Bronchial epithelial cell (primary cell): ENCODE results near the gene PGAM4. TPM values are rescaled to one million over a fixed set of nuclear protein-coding genes. Genes with fewer than 3 reads are reported as not detected.
"Not testable (repeated sequence)": the region's sequence is repeated elsewhere in the genome, so short reads cannot be mapped to it uniquely, and the experiment has no call there.

ENCODE experiments used
- DNase-seq: peaks from one replicate; pipeline ENCODE4 v3.0.0-alpha.2; 2010; ENCODE audit warnings: low read depth
- FAIRE-seq: peaks from 2 replicates; lab custom pipeline; 2011; peaks lifted over from hg19 to GRCh38; lab: Jason Lieb, UNC
- H3K27me3 ChIP-seq: 2 replicates; pipeline ENCODE4 v1.5.1; 2011; ENCODE audit warnings: low read length; ENCODE audit not compliant: control insufficient read depth, insufficient read depth
- H3K36me3 ChIP-seq: 2 replicates; pipeline ENCODE4 v1.5.1; 2011; ENCODE audit warnings: low read length; ENCODE audit not compliant: control insufficient read depth, insufficient read depth
- H3K4me3 ChIP-seq: 2 replicates; pipeline ENCODE4 v1.5.1; 2011; ENCODE audit warnings: mild to moderate bottlenecking, low read depth, low read length, control low read depth
- total RNA-seq: library from RNA; depleted of rRNA; stranded (reverse); fragments of >200 nt; gene quantifications from 2 replicates; pipeline ENCODE4 v1.2.1, GENCODE V29; 2014
- TF ChIP-seq, protein P1 (sequence below): IDR thresholded peaks from 2 replicates; pipeline ENCODE4 v1.5.1; 2011; ENCODE audit warnings: mild to moderate bottlenecking, moderate library complexity, low read length, control low read depth, inconsistent platforms; ENCODE audit not compliant: insufficient read depth, severe bottlenecking

PGAM4 gene
- total RNA-seq, 1 donor from 2014 or later: not detected

DNA sequence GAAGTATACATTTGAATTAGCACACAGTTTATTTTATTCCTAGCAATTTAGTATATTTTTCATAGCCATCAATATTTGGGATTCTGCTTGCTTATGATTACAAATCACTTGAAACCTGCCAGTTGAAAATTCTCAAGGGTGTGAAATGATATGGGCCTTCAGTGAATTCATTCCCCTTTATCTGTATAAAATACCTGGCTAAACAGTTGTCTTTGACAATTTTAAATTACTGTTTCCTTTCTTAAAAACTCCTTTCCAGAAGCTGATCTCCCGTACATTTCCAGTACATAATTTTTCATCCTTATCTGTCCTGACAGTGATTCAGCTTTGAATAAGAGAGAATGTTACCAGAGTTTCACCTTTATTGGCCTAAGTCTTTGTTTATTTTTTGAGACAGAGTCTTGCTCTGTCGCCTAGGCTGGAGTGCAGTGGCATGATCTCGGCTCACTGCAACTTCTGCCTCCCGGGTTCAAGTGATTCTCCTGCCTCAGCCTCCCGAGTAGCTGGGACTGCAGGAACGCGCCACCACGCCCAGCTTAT, 45.0 kb downstream of the PGAM4 start:
- no peak for FAIRE-seq
- TF ChIP-seq, protein P1, sequence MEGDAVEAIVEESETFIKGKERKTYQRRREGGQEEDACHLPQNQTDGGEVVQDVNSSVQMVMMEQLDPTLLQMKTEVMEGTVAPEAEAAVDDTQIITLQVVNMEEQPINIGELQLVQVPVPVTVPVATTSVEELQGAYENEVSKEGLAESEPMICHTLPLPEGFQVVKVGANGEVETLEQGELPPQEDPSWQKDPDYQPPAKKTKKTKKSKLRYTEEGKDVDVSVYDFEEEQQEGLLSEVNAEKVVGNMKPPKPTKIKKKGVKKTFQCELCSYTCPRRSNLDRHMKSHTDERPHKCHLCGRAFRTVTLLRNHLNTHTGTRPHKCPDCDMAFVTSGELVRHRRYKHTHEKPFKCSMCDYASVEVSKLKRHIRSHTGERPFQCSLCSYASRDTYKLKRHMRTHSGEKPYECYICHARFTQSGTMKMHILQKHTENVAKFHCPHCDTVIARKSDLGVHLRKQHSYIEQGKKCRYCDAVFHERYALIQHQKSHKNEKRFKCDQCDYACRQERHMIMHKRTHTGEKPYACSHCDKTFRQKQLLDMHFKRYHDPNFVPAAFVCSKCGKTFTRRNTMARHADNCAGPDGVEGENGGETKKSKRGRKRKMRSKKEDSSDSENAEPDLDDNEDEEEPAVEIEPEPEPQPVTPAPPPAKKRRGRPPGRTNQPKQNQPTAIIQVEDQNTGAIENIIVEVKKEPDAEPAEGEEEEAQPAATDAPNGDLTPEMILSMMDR: no peak

DNA sequence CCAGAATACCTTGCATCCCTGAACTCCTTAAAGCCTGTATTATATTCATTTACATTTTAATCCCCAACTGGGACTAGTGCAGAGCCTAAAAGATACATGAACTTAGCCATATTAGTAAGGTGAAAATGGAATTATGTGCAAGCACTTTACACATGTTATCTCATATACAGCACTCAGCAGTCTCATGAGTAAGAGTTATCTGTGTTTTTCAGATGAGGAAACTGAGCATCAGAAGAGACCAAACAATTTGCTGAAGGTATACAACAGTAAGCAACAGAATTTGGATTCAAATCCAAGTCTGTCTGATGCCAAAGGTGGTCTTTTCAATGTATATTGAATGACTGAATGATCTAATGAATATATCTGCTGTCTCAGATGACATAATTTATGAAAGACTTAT, 46.7 kb downstream of the PGAM4 start:
- DNase-seq (no peak), FAIRE-seq (no peak)
- Histone ChIP-seq H3K36me3 (no peaks in the 10 kb centered on the region), H3K27me3 (no peaks in the 10 kb centered on the region), H3K4me3 (no peak overlapping the region)
- TF ChIP-seq, protein P1: no peak

More for the DNA sequence above, 45.0 kb downstream of the PGAM4 start:
- Histone ChIP-seq H3K4me3 (no peak overlapping the region), H3K27me3 (no peaks in the 10 kb centered on the region), H3K36me3 (no peaks in the 10 kb centered on the region)
- DNase-seq: no peak

DNA sequence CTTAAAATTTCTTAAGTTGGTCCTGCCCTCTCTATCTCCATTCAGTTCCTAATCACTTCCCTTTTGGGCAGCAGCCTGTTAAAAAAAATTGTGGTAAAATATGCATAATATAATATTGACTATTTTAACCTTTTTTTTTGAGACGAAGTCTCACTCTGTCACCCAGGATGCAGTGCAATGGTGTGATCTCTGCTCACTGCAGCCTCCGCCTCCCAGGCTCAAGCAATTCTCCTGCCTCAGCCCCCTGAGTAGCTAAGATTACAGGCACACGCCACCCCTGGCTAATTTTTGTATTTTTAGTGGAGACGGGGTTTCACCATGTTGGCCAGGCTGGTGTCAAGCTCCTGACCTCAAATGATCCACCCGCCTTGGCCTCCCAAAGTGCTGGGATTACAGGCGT, 50.1 kb downstream of the PGAM4 start:
- not testable (repeated sequence) for H3K27me3 ChIP-seq, DNase-seq, H3K36me3 ChIP-seq, H3K4me3 ChIP-seq, FAIRE-seq

DNA sequence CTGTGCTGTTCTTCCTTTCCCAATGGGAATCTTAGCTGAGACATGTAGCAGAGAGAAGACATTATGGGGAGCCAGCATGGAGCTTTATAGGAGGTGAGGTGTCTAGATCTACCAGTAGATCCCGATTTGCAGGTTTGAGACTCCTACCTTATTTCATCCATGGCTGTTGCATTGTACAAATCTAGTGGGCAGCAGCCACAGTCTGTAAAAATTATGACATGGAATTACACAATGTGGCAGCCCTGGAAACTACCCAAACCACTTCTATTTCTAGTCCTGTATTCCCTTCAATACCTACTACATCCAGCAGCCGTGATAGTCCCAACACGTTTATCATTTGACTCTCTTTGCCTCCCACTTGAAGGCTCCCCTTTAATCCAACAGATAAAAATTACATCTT, 50.9 kb downstream of the PGAM4 start:
- Histone ChIP-seq H3K4me3 (no peak overlapping the region), H3K36me3 (no peaks in the 10 kb centered on the region), H3K27me3 (no peaks in the 10 kb centered on the region)
- no peak for FAIRE-seq
- peak; percentile 31 for DNase-seq
- TF ChIP-seq, protein P1: no peak

Other genes starting within 250 kb of the PGAM4 start
- 37.6 and 41.2 TPM in 2 replicates for gene ATRX, start 183.4 kb downstream of the PGAM4 start, total RNA-seq
- 67.7 and 179 TPM in 2 replicates for gene MAGT1, start 74.2 kb downstream of the PGAM4 start, total RNA-seq
- gene COX7B, start 70.2 kb downstream of the PGAM4 start, total RNA-seq: 358 and 360 TPM in 2 replicates
- gene ATP7A, start 58.9 kb downstream of the PGAM4 start, total RNA-seq: 2.4 and 3.1 TPM in 2 replicates
- gene PGK1, start 134.6 kb upstream of the PGAM4 start, total RNA-seq: 306 and 339 TPM in 2 replicates
- 3.8 and 4.2 TPM in 2 replicates for gene TAF9B, start 170.0 kb upstream of the PGAM4 start, total RNA-seq